GM21786 (cell line): ENCODE data around the gene LYRM4.

Experiments
- ATAC-seq: cut with Tn5 transposase; IDR thresholded peaks from one replicate; pipeline ENCODE4 v1.9.1; 2021; ENCODE audit not compliant: unreplicated experiment

LYRM4 gene

DNA sequence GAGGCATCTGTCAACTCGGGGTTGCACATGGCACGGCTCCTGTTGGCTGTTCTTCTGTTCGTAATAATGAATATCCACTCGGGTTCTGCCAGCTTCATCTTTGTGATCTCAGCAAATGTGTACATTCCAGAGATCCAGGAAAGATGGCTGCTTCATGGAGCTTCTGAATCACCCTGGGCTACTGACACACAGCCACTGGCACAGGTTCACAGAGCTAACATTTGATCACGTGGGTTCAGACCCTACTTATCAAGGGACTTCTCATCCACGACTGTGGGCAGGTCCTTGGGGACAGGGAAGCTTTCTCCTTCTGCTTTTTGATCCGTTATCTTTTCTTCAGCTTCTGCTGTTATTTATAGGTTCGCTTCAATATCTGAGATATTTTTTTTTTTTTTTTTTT, 157.5 kb downstream of the LYRM4 start:
- no peak for ATAC-seq

DNA sequence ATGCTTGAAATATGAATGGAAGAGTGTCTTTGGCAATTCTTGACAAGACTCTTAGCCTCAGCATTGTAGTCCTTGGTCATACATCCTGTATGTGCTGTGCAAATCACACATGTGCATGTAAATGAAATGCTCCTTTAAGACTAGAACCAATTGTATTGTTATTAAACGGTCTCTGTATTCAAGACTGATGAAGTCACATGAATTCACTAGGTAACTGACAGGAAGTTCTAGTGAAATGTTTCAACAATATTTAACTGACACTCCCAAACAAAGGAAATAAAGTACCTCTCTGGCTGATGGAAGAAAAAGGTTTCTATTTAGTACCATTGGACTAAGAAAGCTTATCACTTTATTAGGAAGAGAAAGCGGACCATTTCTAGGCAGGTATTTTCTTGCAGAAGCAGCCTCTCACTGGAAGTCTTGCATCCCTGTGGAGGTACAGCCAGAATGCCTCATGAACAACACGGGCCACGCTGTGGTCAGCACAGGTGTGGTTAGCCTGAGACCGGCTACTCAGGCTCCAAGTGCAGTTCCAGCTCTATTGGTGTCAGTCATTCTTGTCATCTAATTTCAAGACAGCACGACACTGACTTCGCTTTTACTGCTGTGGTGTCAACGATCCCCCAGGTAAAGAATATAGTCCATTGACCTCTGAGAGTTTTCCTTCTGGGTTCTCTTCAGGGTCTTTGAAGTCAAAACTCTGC, 158.3 kb downstream of the LYRM4 start:
- no peak for ATAC-seq

DNA sequence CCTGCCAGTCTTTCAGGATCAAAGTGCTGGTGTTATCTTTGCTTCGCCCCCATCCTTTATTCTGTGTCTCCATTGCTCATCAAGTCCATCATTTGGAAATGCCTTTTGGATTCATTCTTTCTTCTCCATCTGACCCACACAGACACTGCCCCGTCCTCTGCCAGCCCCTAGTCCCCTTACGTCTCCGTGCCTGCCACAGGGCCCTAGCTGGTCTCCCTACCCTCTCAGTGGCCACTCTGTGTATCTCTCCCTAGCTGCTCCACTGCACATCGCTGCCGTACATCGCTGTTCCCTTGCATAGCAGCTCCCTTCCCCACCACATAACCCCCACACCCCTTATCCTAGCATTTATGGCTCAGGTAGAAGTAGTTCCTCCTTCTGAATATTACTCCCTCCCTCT, 159.9 kb downstream of the LYRM4 start:
- ATAC-seq: no peak

DNA sequence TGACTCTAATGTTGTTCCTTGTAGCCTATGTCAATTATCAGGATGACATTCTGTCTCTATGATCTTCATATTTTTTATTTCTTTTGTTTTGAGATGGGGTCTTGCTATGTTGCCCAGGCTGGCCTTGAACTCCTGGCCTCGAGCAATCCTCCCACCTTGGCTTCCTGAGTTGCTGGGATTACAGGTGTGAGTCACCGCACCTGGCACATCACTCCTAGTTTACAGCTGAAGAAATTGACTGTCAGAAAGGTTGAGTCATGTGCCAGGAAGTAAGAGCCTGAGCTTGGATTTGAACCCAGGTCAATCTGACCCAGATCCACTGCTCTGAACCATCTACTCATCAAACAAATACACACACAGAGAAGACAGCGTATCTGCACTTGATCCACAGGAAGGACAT, 161.2 kb downstream of the LYRM4 start:
- no peak for ATAC-seq

DNA sequence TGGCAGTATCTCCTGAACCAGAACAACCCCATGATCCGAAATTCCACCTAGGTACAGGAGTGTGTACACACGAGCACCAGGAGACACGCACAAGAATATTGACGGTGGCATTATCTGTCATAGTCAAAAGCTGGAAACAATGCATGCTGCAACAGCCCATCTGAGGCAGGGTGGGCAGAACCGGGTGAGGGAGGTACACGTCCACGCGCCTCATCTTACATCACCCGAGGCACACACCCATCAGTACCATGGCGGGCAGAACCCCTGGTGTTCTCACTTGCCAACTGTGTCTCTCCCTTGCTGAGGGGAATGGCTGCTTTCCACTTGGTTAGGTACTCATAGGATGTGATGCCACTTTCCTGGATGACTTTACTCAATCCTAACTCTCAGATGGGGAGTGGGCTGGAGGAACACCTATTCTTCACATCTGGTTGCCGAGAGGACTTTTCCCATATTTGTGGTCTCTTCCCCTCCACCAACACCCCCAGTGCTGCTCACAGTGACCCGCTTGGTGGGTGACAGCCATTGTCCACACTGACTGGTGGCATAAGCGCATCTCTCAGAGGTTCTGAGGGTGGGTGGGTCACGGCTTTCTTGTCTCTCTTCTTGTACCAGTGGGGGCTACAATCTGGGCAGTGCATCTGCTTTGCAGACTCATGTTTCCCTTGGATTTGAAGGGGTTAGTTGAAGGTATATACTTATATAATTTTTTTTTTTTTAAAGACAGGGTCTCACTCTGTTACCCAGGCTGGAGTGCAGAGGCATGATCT, 162.1 kb downstream of the LYRM4 start:
- ATAC-seq: no peak

DNA sequence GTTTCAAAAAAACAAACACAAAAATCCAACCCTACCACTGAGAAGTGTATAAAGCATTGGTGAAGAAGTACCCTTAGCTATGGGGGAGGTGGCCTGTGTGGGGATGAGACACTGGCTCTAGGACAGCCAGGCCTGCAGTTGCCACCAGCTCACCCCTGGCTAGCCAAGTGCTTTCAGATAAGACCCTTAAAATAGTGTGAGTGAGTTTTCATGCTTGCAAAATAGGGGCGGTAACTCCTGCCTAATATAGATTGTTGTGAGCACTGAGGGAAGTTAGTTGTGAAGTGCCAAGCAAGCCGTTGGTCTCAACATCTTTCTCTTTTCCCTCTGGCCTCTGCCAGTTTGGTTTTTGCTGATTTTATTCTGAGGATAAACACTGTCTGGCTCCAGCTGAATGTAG, 164.3 kb downstream of the LYRM4 start:
- ATAC-seq: no peak

DNA sequence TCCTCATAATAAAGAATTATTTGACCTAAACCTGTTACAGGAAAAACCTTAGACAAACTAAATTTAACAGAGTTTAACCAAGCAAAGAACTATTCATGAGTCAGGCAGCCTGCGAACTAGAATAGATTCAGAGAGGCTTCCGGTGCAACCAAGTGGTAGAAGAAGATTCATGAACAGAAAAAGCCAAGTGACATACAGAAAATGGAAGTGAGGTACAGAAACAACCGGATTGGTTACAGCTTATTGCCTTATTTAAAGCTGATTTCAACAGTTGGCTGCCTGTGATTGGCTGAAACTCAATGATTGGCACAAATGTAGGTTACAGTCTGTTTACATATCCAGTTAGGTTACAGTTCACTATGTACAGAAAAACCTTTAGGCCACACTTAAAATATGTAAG, 165.5 kb downstream of the LYRM4 start:
- ATAC-seq: peak; percentile 81

DNA sequence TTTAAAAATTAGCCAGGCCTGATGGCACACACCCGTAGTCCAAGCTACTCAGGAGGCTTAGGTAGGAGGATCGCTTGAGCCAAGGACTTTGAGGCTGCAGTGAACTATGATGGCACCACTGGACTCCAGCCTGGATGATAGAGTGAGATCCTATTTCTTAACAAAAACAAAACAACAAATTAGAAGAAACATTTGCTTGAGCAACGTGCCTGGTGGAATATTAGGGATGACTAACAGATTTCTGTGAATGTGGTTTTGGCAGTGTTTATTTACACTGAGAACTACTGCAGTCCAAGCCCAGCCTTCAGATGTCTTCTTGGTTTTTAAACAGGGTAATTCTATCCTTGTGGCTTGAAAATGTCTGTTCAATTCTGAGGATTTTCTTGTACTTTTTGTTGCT, 166.4 kb downstream of the LYRM4 start:
- no peak for ATAC-seq

DNA sequence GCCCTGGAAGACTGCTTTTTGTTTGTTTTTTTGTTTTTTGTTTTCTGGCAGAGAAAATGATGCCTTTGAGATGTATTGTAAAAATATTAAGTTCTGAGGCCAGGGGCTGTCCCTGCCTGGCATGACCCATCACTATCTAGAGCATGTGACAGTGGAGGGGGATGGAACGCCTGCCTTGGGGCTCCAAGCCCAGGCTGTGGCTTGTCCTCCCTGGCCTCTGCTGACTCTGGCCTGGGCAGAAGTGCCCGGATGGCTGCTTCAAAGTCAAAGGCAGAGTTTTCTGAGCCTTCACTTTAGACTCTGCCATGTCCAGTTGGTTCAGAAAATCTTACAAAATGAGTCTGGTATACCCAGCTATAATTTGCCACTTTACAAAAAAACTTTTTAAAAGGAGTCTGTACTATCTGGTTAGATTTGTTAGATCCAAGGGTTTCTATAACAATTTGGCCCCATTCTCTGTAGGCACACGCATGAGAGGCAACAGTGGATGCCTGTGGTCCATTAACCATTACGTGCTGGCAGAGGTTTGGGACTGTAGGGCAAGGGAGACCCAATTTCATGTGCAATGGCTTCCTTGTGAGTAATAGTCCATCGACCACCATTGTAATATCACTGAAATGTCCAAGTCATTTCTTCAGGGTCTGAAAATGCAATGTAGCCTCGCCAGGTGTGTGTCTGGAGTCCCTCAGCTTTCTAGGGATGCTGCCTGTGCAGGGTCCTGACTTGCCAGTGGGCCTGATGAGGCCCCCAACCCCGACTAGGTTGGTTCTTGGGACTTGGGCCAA, 167.3 kb downstream of the LYRM4 start:
- ATAC-seq: no peak

DNA sequence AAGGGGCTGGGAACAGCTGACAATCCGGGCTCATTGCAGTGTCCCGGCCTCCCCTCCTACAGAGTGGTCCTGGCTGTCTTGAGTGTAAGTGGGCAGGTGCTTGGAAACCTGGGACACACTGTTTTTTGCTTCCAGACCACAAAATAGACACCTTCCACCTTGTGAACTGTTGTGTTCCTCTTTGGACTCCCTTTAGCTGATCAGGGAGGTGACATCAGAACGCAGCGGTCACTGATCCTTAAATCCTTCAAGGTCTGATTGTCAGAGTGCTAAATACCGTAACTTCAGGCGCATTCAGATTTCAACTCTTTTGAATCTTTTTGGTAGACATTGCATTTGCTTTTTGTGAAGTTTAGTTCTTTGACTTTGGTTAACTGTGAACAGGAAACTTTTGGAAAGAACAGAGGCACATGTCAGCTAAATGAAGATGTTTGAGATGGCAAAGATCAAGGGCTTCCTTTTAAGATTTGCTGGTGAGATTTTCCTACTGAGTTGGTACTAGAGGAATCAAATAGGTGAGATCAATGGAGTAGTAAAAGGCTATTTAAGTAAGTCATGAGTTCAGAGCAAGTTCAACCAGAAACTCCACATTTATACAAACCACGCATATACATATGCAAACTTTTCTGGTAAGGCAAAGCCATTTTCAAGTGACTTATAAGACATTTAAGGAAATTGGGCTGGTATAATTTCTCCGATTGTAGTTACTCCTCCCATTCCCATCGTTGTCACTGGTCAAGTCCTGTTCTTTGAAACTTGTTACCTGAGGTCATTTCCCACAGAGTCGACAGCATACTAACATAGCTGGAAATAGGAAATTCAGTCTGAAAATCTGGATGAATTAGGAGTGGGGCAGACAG, 169.3 kb downstream of the LYRM4 start:
- ATAC-seq: no peak

DNA sequence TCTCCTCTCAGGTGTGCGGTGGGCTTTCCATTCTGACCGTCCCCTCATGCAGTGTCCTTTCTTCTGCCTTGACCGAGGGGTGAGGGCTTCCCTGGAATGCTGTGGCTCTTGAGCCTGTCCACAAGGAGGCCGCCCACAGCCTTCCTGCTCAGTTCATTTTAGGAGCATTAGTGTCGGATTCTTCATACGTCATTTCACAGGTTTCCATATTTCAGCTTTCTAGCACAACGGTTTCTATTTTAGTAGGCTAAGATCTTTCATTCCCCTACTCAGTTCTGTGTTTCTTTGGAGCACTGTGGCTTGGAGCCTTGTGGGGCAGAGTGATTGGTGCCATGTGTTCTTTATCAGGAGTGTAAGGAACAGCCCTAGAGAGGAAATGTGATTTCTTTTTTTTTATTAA, 170.1 kb downstream of the LYRM4 start:
- ATAC-seq: no peak

DNA sequence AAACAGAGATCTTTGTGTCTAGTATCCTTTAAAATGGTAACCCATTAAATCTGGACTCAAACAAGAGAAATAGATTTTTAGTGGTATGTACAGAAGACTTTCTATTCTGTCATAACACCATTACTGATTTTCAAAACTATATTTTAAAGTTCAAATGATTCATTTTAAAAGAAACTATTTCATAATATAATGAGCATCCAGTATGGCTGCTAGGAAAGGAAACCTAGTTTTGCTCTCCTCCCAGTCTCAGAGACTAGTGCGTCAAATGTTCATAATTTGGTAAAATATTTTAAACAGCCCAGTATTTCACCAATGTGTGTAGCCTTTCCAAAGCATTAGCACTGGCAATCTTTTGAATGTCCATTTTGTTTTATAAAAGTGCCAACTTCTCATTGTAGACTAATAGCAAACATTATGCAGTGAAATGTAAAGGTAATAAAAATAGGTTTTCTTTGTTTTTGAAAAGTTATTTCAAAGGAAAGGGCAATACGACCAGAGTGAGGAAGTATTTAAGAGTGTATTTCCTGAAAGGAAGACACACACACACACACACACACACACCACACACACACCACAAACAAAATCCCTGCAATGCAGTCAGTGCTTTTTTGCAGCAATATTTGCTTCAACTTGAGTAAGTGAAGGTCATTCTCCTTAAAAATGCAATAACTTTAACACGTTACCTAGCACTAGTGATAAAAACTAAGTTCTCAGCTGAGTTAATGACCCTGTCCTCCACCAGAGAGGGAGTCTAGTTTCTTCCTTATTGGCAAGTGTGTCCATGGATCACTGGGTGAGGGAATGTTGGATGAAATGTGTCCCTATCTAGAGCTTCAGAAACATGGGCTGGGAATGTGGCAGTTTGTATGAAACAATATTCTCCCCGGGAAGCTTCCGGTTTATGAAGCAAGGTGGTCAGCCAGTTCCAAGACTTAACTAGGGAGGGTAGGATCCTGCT, 171.0 kb downstream of the LYRM4 start:
- no peak for ATAC-seq

DNA sequence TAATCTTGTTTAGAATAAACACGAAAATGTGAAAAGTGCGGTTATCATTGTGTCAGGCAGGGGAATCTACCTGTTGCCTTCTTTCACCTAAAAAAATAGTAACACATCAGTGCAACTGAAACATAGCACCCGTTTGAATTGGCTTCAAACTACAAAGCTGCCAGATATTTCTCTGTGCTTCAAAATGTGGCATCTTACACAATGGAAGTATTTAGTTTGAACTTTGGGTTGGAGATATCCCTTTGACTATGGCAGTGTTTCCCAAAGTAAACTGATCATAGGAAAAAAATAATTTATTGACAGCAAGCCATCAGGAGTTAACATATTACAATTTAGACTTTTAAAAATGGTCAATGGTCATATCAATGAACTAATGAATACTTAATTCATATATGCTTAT, 172.0 kb downstream of the LYRM4 start:
- no peak for ATAC-seq

DNA sequence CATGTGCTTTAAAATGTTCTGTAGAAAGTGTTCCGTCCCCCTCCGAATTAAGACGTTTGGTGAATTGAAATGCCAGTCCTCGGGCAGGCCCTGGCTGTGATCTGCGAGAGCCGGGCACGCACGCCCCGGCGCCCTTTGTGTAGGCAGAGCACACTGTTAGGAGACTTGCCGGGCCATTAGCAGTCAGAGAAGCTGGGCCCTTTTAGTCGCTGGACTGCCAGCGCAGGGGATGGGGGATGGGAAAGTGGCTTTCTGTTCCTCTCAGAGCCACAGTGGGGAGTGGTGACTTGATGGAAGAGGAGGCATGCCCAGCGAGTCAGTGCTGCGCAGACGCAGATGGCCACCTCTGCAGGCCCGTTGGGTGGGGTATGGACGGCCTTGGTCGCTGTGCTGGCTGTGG, 173.4 kb downstream of the LYRM4 start:
- ATAC-seq: no peak

DNA sequence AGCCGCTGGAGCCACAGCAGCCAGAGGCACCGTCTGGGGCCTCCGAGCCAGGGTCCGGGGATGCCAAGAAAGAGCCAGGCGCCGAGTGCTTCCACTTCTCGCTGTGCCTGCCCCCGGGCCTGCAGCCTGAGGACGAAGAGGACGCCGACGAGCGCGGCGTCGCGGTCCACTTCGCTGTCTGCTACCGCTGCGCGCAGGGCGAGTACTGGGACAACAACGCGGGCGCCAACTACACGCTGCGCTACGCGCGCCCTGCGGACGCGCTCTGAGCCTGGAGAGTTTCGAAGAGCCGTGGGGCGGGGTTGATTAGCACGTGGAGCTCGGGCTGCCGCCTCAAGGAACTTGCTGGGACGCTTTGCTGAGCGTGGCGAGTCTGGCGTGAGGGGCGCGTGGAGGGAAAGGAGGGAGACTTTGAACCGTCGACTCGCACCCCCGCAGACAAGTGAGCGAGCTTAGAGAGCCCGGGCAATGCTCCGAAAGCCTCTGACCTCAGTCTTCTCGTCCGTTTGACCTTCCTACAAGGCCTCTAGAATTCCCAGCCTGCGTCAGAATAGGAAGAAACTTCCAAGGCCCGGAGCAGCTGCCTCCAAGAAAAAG, 174.4 kb downstream of the LYRM4 start:
- ATAC-seq: no peak

DNA sequence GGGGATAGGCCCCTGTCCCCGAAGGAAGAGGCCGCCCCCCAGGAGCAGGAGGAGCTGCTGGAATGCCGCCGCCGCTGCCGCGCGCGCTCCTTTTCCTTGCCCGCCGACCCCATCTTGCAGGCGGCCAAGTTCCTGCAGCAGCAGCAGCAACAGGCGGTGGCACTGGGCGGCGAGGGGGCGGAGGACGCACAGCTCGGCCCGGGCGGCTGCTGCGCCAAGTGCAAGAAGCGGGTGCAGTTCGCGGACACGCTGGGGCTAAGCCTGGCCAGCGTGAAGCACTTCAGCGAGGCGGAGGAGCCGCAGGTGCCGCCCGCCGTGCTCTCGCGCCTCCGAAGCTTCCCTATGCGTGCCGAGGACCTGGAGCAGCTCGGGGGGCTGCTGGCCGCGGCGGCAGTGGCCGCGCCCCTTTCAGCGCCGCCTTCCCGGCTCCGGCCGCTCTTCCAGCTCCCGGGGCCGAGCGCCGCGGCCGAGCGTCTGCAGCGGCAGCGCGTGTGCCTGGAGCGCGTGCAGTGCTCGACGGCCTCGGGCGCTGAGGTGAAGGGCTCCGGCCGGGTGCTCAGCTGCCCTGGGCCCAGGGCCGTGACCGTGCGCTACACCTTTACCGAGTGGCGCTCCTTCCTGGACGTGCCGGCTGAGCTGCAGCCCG, 175.0 kb downstream of the LYRM4 start:
- peak; percentile 21 for ATAC-seq

DNA sequence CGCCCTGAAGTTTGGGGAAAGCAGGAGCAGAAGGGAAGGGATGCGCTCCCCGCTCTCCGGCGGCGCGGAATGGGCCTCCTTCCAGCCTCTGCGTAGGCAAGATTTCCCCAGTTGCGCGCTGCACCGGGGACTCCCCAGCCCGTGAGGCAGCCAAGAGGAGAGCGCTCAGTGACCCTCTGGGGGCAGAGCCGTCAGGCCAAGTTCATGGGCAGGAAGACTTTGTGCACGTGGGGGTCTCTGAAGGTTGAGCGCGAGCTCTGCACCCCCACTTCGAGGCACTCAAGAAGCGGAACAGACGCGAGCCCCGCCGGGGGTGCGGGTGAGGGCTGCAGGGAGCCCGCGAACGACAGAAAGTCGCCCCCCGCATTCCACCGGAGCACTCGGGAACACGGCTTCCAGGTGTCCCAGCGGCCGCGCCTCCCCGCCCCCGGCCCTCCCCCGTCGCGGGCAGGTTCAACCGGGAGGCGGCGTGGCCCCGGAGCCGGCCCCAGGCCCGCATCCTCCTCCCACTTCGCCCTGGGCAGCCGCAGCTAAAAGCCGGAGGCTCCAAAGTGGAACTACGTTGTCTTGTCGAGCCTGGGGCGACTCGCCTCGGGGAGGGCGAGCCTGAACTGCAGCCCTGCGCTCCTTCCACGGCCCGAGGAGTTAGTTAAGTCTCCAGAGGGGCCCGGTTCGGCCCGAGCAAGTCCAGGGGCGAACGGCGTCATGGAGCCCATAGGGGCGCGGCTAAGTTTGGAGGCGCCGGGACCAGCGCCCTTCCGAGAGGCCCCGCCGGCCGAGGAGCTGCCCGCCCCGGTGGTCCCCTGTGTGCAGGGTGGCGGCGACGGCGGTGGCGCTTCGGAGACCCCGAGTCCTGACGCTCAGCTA, 175.7 kb downstream of the LYRM4 start, which contains the start of gene PPP1R3G:
PPP1R3G (plus strand) TSS at position 561 of the 867 bp plus-strand sequence; CDS start at position 706, 145 bp downstream.
- peak; percentile 55 for ATAC-seq

DNA sequence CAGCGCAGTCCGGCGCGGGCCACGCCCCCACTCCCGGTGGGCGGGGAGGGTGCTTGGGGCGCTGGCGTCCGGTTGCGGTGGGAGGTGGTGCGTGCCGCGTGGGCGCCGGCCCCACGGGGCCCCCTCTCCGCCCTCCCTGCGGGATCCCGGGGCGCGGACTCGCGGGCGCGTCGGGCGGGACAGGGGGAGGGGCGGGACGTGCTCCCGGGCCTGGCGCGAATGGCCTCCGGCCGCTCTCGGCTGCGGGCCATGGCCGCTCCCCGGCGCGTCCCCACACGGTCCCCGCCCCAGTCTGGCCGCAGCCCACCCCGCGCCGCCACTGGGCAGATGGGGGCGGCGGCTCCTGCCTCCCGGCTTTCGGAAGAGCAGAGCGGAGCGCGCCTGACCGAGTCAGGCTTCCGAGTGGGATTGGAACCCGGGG, 176.4 kb downstream of the LYRM4 start:
- peak; percentile 32 for ATAC-seq
